GM21576 (cell line): Measurements from ENCODE around the gene FOXA3.
A peak's percentile ranks its signal among the peaks of the same experiment; 100 is the strongest.

Experiments
- ATAC-seq: cut with Tn5 transposase; IDR thresholded peaks from one replicate; pipeline ENCODE4 v1.9.1; 2021; ENCODE audit warnings: mild to moderate bottlenecking, moderate library complexity; ENCODE audit not compliant: unreplicated experiment

The FOXA3 gene

DNA sequence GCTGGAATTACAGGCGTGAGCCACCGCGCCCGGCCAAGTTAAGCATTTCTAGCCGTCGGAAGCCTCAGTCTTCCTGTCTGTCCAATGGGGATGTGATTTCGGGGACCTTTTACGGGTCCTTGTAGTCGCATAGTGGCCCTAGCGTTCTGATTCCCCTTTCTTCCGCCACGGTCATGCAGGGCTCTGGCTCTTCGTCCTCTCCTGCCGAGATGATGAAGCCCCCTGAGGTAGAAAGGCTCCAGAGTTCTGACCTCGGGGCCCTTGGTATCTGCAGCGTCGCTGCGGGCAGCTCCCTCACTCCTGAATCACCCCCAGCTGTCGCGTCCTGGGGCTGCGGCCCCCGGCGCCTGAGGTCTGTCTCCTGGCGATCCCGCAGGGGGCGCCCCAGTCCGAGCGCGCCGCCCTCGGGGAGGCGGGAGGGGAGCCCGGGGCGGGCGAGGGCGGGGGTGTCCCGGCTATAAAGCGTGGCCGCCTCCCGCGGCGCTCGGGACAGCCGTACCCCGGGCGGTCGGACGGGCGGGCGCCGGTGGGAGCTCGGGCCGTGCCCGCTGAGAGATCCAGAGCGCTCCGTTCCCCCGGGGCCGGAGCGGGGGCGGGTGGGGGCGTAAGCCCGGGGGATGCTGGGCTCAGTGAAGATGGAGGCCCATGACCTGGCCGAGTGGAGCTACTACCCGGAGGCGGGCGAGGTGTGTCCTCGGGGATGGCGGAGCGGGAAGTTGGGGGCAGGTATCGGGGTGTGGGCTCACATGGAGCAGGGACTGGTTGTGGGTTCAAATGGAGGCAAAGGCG, at the start of gene FOXA3:
FOXA3 (plus strand) TSS at position 487 of the 789 bp plus-strand sequence; CDS start at position 618, 131 bp downstream.
- no peak for ATAC-seq

DNA sequence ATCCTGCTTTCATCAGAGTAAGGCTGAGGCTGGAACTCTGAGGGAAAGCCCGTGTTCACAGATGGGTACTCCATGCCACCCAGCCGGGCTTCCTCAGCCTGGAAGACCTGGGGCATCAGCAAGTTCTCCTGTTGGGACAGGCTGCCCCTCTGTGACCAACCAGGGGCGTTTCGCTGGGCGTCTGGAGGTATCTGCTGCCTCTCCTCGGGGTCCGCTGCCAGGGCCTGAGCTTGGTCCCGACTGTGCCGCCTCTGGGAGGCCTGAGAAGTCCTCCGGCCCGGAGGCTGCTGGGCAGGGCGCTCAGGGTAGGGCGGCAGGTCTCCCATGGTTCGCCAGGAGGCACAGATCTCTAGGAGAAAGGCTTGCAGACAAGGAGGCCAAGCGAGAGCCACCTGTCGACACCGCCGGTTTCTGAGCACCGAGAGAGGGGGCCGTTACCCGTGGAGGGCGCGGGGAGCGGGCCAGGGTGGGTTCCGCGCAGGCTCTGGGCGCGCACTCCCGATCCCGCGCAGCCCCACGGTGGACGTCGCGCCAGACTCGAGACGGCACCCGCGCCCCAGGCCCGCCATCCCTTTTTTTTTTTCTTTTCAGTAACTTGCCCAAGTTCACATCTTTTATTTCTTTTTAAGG, 49.2 kb upstream of the FOXA3 start, which contains the start of gene RSPH6A:
RSPH6A (minus strand) TSS at position 458 of the 630 bp plus-strand sequence; CDS start at position 326, 132 bp downstream.
- no peak for ATAC-seq

DNA sequence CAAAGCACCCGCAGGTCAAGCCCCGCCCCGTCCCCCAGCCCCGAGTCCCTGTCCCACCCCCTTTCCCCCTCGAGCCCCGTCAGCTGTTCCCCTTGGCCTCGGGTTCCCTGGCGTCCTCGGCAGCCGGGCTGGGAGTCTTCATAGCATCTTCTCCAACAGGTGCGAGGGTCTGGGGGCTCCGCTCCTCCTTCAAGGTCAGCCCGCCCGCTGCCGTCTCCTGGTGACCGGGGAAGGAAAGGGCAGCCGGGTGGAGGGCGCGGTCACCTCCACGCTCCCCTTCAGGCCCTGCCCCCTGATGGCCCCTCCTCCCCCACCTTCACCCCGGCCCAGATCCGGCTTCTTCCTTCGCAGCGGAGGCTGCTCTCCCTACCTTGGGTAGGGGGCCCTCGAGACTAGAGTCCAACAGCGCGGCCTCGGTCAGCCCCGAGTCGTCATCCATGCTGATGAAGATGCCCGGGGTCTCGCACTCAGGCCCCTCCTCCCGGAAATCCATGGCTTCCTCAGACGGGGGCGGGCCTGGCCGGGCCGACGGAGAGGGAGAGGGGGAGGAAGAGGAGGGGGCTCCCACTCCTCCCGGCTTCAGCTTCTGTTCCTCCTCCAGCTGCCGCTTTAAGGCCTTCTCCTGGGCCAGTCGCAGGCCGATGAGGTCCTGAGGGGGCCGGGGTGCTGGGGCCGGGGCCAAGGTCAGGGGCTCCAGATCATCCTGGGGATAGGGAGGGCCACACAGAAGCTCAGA, 48.5 kb upstream of the FOXA3 start:
- no peak for ATAC-seq

DNA sequence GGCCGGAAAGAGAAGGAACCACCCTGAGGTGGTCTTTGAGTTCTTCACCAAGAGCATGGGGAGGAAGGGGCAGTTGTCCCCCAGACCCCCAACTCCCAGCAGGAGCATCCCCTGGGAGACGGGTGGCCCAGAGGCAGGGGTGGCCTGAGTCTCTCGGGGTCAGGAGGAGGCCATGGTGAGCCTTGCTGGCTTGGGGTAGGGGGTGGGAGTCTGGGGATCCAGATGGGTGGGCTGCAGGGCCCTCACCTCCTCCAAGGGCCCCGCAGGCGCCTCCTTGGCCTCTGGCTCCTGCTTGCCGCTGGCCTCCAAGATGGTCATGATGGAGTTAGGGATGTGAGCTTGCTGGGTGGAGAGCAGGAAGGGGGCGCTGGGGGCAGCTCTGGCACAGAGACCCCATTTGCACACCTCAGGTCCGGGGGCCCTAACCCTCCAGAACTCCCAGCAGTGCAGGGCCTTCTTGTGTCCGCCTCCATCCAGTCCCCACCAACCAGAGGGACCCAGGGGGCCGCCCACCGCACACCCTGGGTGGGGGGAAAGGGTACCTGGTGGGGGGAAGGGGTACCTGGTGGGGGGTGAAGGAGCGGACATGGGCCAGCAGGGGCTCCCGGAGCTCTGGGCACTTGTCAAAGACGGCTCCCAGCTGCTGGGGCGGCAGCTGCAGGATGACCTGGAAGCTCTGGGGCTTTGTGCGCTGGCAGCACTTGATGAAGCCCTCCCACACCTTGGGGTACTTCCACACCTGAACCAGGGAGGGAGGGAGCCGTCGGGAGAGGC, 47.7 kb upstream of the FOXA3 start:
- no peak for ATAC-seq

DNA sequence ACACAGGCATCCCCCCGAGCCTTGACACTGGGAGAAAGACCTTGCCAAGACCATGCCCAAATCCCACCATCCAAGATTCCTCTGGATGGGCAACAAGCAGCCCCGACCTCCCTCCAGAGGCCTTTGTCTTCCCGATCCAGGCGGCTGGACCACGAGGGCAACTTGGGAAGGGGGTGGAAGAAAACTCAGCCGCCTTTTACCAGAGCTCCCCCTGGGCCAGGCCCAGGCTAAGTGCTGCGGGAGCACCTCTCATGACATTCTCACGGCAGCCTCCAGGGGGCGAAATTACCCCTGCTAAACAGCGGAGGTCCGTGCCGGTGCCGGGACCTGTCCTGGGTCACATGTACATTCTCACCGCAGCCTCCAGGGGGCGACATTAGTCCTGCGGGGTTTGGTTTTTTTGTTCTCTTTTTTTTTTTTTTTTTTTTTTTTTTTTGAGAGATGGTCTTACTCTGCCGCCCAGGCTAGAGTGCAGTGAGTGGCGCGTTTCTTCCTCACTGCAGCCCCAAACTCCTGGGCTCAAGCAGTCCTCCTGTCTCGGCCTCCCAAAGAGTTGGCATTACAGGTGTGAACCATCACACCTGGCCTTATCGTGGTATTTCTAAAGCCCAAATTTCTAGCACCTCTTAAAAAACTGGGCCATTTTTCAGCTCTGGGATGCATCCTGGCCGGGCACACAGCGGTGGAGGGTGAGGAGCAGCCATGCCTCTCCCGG, 47.0 kb upstream of the FOXA3 start:
- ATAC-seq = peak; percentile 77

DNA sequence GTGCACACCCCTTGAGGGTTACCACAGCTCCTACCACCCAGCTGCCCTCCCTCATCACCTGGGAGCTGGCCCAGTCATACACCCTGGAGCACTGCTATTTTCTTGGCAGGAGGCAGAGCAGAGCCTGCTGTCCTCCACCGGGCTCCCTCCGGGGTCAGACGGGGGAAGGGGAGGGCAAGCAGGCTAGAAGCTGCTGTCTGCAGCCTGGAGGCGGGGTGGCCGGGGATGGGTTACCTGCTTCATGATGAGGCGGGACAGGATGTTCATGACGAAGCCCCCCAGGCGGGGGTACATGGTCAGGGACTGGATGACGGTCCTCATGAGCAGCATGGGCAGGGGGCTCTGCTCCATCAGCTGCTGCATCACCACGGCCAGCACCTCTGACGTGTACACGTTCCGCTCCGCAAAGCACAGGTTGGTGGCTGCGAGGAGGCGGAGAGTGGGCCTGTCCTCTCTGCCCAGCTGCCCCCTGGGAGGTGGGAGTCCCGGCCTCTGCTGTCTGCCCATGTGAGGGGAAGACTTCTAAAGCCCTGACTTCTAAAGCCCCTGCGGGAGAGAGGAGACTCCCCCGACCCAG, 46.3 kb upstream of the FOXA3 start:
- no peak for ATAC-seq

DNA sequence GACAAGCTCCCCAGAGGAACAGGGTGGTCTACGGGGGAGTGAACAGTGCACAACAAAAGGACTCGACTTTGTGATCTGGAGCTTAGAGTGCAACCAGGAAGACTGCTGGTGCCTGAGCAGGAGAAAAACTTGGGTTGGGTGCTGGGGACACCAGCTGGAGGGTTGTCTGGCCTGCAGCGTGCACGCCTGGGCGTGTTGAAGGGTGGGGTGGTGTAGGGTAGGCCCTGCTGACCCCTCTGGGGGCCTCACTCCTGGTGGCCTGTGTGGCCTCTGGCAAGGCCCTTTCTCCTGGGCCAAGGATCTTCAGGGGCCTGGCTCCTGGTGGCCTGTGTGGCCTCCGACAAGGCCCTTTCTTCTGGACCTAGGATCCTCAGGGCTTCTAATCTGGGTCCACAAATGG, 44.4 kb upstream of the FOXA3 start:
- no peak for ATAC-seq

DNA sequence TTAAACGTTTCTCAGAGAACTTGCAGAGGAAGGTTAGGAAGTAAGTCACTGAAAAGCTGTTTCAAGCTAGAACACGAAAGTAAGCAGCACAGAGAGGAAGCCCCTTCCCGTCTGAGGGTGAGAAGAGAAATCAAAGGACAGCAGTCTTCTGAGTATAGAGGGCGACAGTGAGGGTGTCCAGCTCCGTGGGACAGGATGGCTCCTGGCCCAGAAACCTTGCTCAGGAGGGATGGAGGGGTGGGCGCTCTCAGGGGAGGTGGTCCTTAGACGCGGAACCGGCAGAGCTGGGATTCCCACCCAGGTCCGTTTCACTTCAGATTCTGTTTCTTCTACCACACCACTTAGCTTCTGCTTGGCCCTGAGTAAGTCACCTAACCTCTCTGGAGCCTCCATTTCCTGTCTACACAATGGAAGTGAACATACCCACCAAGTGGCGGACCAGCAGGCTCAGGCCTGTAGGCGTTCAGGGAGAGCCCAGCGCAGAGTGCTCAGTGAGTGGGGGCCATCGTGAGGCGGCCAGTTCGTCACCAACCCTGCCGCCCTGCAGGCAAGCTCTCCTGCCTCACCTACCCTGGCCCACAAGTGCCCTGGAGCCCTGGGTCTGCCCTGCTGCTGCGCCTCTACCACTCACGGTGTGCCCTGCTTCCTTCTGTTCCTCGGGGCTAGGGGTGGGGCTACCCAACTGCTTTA, 43.6 kb upstream of the FOXA3 start:
- ATAC-seq = no peak

DNA sequence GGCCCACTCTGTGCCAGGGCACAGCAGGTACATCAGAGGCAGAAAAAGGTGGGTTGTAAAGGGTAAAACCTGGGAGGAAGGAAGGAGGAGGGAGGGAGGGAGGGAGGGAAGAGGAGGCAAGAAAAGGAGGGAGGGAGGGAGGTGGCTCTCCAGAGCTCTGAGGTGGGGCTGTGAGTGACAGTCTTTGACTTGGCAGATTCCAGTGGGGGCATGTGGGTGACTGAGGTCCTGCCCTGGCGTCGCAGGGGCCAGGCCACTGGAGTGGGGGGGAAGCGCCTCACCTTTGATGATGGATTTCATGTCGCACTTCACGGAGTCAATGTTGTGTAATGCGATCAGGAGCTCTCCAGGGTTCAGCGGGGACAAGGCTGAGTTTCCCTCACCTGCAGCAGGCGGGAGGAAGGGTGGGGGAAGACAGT, 43.0 kb upstream of the FOXA3 start:
- no peak for ATAC-seq

DNA sequence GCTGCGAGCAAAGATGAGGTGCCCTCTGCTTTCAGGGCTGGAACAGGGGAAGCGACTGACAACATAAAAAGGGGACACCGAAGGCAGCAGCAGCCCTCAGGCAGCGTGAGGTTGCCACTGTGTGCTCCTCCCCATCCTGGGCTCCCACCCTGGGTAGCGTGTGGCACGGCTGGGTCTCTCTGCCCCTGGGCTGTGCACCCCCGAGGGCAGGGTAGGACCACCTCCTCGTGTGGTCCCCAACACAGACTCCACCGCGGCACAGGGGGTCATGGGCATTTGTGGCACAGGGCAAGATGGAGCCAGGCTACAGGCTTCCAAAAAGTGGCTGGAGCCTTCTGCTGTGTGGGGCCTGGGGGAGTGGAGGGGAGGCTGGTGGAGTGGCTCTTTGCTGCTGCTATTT, 42.6 kb upstream of the FOXA3 start:
- ATAC-seq = no peak

DNA sequence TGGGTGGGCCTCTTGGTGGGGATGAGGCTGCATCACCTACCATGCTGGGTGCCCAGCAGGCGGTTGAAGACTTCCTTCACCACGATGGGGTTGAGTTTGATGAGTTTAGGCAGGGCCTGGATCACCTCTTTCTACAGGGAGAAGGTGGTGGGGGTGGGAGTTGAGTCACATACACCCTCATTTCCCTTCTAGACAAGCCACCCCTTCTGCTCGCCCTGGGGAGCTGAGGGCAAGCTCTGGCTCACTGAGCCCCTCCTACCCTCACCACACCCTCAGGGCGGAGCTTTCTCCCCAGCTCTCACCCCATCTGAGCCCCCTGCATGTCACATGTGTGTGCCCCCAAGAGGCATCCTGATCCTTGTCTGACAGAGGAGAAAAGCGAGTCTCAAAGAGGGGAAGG, 41.4 kb upstream of the FOXA3 start:
- ATAC-seq = no peak

DNA sequence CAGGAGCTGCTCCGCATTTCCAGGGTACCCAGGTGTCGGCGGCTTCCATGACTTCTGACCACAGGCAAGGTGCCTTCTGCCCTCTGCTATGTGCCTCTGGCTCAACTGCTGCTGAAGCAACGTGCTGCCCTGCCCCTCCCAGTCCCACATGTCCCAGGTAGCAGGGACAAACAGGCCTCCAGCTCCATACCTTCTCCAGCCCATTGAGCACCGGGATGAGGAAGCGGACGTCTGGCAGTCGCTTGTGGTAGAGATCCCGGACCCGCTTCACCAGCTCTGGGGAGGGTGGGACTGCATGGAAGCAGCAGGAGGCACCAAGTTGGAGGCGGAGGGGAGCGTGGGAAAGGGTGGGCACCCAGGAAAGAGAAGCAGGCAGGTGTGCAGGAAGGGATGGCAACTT, 40.9 kb upstream of the FOXA3 start:
- no peak for ATAC-seq

DNA sequence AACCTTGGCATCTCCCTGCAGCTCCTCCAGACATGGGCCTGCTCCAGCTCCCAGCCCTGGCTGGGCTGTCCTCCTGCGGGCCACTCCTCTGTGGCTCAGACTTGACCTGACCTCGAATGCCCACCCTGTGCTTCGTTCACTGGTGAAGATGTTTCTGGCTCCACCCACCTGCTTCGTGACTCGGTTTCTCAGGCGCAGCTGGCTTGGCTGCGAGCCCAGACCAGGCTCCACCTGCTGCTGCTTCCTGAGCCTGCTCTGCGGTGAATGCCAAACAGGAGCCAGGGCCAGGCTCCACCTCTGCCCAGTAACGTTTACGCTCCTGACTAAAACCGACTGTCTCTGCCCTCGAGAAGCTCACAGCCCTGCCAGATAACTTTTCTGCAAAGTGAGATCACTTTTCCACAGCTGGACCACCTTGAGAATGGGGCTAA, 40.1 kb upstream of the FOXA3 start:
- ATAC-seq = no peak

DNA sequence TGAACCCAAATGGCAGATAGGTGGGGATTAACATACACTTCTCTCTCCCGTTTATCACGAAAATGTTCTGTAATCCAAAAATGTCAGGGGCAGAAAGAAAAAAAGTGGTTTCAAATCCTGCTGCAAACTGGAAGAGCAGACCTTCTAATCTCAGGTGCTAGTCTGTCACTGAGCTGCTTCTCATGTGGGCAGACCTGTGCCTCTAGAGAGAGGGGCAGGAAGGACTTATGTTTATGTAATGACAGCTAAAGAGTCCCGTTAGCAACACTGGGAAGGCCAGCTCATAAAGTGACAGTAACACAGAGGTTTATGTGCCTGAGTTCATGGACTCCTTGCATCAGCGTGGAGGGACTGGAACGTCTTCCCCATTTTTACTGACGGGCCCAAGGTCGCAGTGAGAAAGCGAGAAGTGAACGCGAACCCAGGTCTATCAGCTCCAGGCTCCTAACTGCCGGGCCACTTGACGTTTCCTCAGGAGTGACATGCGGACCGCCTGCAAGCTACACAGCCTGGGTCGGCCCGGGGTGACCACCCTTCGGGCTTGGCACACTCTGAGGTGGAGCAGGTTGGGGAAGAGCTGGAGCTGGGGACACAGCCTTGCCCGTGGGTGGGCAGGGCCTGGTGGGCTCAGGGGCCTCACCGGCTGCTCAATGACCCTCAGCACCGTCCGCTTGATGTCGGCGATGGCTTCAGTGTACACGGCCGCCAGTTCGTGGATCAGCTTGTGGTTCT, 39.4 kb upstream of the FOXA3 start:
- no peak for ATAC-seq

DNA sequence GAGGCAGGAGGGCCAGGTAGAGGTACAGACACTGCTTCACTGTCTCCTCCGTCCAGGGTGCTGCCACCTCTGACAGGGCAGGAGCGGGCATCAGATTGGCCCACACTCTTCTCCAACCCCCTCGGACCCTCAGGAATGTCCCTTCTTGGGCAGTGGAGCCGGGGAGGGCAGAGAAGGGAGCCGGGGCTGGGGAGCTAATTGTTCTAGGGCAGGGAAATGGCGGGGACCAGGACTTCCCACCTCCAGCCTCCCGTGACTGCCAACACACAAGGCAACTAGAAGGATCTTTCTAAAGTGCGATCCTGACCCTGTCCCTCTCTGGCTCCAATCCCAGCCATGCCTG, 38.9 kb upstream of the FOXA3 start:
- ATAC-seq = no peak

DNA sequence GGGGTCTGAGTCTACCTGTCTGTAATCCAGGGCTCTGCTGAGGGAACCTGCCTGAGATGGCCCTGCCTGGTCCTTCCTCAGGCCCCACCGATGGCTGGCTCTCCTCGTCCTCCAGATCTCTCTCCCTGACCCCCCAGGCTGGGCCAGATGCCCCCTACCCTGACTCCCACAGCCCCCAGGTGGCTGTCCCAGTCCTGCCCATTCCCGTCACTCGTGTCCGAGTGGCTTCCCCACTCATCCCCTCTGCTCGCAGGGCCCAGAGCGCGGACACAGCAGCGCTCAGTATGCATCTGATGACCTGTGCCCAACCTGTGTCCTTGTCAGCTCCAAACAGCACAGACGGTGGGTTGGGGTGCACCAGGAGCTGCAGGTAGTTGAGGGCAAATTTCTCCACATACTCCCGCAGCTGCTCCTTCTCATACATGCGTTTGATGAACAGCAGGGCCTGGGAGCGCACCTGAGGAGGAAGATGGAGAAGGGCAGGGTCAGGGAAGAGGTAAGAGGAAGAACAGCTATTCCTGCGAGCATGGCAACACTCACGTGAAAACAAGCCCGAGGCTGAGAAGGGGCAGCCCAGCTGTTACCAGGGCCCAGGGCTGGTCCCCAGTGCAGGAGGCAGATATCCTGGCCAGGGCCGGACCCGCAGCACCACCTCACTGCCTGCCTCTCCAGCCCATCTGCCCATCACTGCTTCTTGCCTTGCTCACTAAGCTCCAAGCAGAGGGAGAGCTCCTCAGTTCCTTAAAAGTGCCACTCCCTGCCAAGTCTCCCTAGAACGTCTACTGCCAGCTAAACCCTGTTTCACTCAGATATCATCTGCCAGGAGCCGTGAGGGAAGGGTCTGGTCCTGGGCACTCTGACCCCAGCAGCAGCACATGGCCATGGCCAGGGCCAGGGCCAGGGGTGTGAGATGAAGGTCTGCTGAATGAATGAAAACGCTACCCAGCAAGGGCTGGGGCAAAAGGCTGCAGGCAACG, 37.9 kb upstream of the FOXA3 start:
- no peak for ATAC-seq

DNA sequence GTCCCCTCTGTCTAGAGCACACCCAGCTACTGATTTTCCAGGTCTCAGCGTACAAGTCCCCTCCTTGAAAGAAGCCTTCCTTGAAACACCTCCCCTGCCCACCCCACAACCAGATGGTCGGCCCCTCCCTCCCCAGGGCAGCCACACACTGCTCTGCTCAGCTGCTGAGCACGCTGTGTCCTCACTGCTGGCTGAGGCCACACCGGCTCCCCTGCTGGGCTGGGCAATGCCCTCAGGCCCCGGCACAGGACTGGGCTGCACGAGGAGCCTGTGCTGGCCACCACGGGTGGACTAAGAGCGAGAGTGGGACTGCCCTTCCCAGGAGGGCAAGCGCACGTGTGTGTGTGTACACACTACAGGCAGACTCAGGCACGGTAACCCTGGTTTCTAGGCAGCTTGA, 37.2 kb upstream of the FOXA3 start:
- ATAC-seq = no peak
